IPS-18c (cell line): Measurements from ENCODE around the gene RBM20.
"Not testable (repeated sequence)": the region's sequence is repeated elsewhere in the genome, so short reads cannot be mapped to it uniquely, and the experiment has no call there.

ENCODE experiments used
- H3K4me3 ChIP-seq: 2 replicates; pipeline ENCODE4 v1.7.0; 2013; ENCODE audit warnings: low read depth, mild to moderate bottlenecking, low read length, moderate library complexity; ENCODE audit not compliant: insufficient read depth
- H3K9me3 ChIP-seq: one replicate; pipeline ENCODE4 v1.6.1; 2013; ENCODE audit warnings: mild to moderate bottlenecking, low read length, moderate library complexity; ENCODE audit not compliant: control insufficient read depth, insufficient read depth

The RBM20 gene

GRCh38 chr10:110619514-110620397 is 24.4 kb upstream of the RBM20 start:
- Histone ChIP-seq H3K9me3 (no peaks in the 10 kb centered on the region), H3K4me3 (no peak overlapping the region)

GRCh38 chr10:110620398-110620719 is 23.8 kb upstream of the RBM20 start:
- Histone ChIP-seq H3K4me3 (no peak overlapping the region), H3K9me3 (no peaks in the 10 kb centered on the region)

GRCh38 chr10:110623316-110623715 is 20.8 kb upstream of the RBM20 start:
- not testable (repeated sequence) for H3K4me3 ChIP-seq, H3K9me3 ChIP-seq

- Histone ChIP-seq H3K9me3 (no peaks in the 10 kb centered on the region), H3K4me3 (no peak overlapping the region)
Observed at GRCh38 chr10:110625356-110625894, 18.7 kb upstream of the RBM20 start.

GRCh38 chr10:110625951-110626855 is 17.9 kb upstream of the RBM20 start:
- no peaks in the 10 kb centered on the region for H3K9me3 ChIP-seq

GRCh38 chr10:110628161-110628560 is 16.0 kb upstream of the RBM20 start:
- H3K4me3 ChIP-seq: no peak overlapping the region

More at GRCh38 chr10:110625951-110626855, 17.9 kb upstream of the RBM20 start:
- no peak overlapping the region for H3K4me3 ChIP-seq

GRCh38 chr10:110629680-110630191 is 14.4 kb upstream of the RBM20 start:
- Histone ChIP-seq H3K4me3 (no peak overlapping the region), H3K9me3 (no peaks in the 10 kb centered on the region)

More at GRCh38 chr10:110628161-110628560, 16.0 kb upstream of the RBM20 start:
- H3K9me3 ChIP-seq: no peaks in the 10 kb centered on the region

GRCh38 chr10:110631934-110632333 is 12.2 kb upstream of the RBM20 start:
- no peak overlapping the region for H3K4me3 ChIP-seq
- H3K9me3 ChIP-seq: no peaks in the 10 kb centered on the region

GRCh38 chr10:110632591-110633215 is 11.4 kb upstream of the RBM20 start:
- H3K4me3 ChIP-seq: no peak overlapping the region
- no peaks in the 10 kb centered on the region for H3K9me3 ChIP-seq

GRCh38 chr10:110634527-110635209 is 9.5 kb upstream of the RBM20 start:
- no peak overlapping the region for H3K4me3 ChIP-seq
- no peaks in the 10 kb centered on the region for H3K9me3 ChIP-seq

- H3K9me3 ChIP-seq: no peaks in the 10 kb centered on the region
- H3K4me3 ChIP-seq: no peak overlapping the region
Observed at GRCh38 chr10:110636572-110636931, 7.6 kb upstream of the RBM20 start.

GRCh38 chr10:110636932-110637557 is 7.1 kb upstream of the RBM20 start:
- H3K4me3 ChIP-seq: no peak overlapping the region
- H3K9me3 ChIP-seq: no peaks in the 10 kb centered on the region

GRCh38 chr10:110637558-110638053 is 6.5 kb upstream of the RBM20 start:
- no peaks in the 10 kb centered on the region for H3K9me3 ChIP-seq
- H3K4me3 ChIP-seq: no peak overlapping the region

- Histone ChIP-seq H3K4me3 (no peak overlapping the region), H3K9me3 (no peaks in the 10 kb centered on the region)
Observed at GRCh38 chr10:110638319-110638718, 5.8 kb upstream of the RBM20 start.

GRCh38 chr10:110639046-110639445 is 5.1 kb upstream of the RBM20 start:
- H3K4me3 ChIP-seq, H3K9me3 ChIP-seq: not testable (repeated sequence)

- H3K9me3 ChIP-seq, H3K4me3 ChIP-seq: not testable (repeated sequence)
Observed at GRCh38 chr10:110639858-110640257, 4.3 kb upstream of the RBM20 start.
